Measurements from ENCODE around the gene CCNK.

The CCNK gene

GRCh38 chr14:99519931-99520421 is 38.8 kb downstream of the CCNK start:
- Histone ChIP-seq H3K4me3 (ENCODE audit: low read length in 2 of 2) (no peak overlapping the region), H3K27me3 (ENCODE audit: control insufficient read depth in 3 of 3, insufficient read depth in 3 of 3, low read depth in 1 of 3, low read length in 3 of 3) (no peaks in the 10 kb centered on the region), H3K23ac (ENCODE audit: low read depth, low read length, poor library complexity) (no peak overlapping the region), H3K27ac (replicated peaks; ENCODE audit: low read length) (no peak overlapping the region), H4K91ac (ENCODE audit: low read depth, low read length, poor library complexity) (no peak overlapping the region), H2BK5ac (ENCODE audit: low read length) (no peak overlapping the region), H3K4me2 (ENCODE audit: insufficient read depth, low read length, poor library complexity, severe bottlenecking) (no peak overlapping the region), H3K79me1 (ENCODE audit: low read depth, low read length) (peaks cover 21% of the 10 kb centered on the region), H2AK5ac (ENCODE audit: low read depth, low read length) (peak overlapping the region; percentile 3), H3K36me3 (replicated peaks in 1 of 2; ENCODE audit: control insufficient read depth in 2 of 2, insufficient read depth in 2 of 2, low read length in 2 of 2) (peaks cover 3 to 40% of the 10 kb centered on the region in 2 donors), H2AFZ (ENCODE audit: low read length) (no peak overlapping the region), H4K8ac (ENCODE audit: low read depth, low read length) (no peak overlapping the region), H3K4me1 (ENCODE audit: control insufficient read depth in 2 of 2, insufficient read depth in 1 of 2, low read depth in 1 of 2, low read length in 2 of 2) (peaks cover 30 to 38% of the 10 kb centered on the region in 2 donors), H3K18ac (ENCODE audit: low read length) (peak overlapping the region; percentile 2), H3K9me3 (replicated peaks in 1 of 2; ENCODE audit: control insufficient read depth in 2 of 2, insufficient read depth in 1 of 2, low read depth in 1 of 2, low read length in 2 of 2) (no peaks in the 10 kb centered on the region), H3K9ac (ENCODE audit: low read depth, low read length, poor library complexity) (no peak overlapping the region), H3K4ac (ENCODE audit: low read length) (no peak overlapping the region), H2BK120ac (ENCODE audit: low read depth, low read length) (no peak overlapping the region), H3K14ac (ENCODE audit: low read length) (no peak overlapping the region), H2BK12ac (ENCODE audit: low read length) (no peak overlapping the region), H2BK15ac (ENCODE audit: low read length) (no peak overlapping the region)
- DNase-seq (ENCODE audit: low spot score): no peak
- WGBS, 2 donors (ENCODE audit: extremely low coverage in 2 of 2, insufficient read length in 2 of 2, insufficient replicate concordance in 1 of 2): no CpG with 5 or more reads among the region's 6 CpGs

DNA sequence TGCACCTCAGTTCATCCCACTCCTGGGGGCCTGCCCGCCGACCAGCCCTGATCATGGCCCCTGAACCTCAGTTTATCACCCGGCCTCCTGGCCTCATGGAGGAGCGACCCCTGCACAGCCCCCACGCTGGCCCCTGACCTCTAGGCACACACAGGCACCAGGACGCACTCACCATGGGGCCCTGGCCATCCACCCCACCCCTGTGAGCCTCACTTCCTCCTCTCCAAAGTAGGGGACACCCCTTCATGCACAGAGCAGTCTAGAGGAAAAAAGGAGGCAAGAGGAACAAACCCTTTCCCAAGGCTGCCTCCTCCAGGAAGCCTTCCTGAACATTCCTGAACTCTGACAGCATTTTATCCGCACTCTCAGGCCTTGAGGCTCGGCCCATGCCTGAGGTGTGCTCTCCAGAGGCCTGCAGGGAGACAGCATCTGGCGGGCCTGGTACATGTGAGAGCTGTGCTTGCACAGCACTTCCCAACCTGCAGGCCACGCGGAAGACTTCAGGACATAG is 39.4 kb downstream of the CCNK start:
- Histone ChIP-seq H3K14ac (ENCODE audit: low read length) (no peak overlapping the region), H3K9me3 (replicated peaks in 1 of 2; ENCODE audit: control insufficient read depth in 2 of 2, insufficient read depth in 1 of 2, low read depth in 1 of 2, low read length in 2 of 2) (no peaks in the 10 kb centered on the region), H2AK5ac (ENCODE audit: low read depth, low read length) (peak overlapping the region; percentile 100), H3K4ac (ENCODE audit: low read length) (no peak overlapping the region), H3K18ac (ENCODE audit: low read length) (peak overlapping the region; percentile 20), H4K8ac (ENCODE audit: low read depth, low read length) (no peak overlapping the region), H3K79me1 (ENCODE audit: low read depth, low read length) (peaks cover 24% of the 10 kb centered on the region), H3K36me3 (replicated peaks in 1 of 2; ENCODE audit: control insufficient read depth in 2 of 2, insufficient read depth in 2 of 2, low read length in 2 of 2) (peaks cover 0 to 35% of the 10 kb centered on the region in 2 donors), H2BK15ac (ENCODE audit: low read length) (peak overlapping the region; percentile 60), H3K9ac (ENCODE audit: low read depth, low read length, poor library complexity) (no peak overlapping the region), H2AFZ (ENCODE audit: low read length) (no peak overlapping the region), H3K4me2 (ENCODE audit: insufficient read depth, low read length, poor library complexity, severe bottlenecking) (no peak overlapping the region), H3K23ac (ENCODE audit: low read depth, low read length, poor library complexity) (no peak overlapping the region), H4K91ac (ENCODE audit: low read depth, low read length, poor library complexity) (no peak overlapping the region), H2BK120ac (ENCODE audit: low read depth, low read length) (no peak overlapping the region), H2BK5ac (ENCODE audit: low read length) (no peak overlapping the region), H3K27me3 (ENCODE audit: control insufficient read depth in 3 of 3, insufficient read depth in 3 of 3, low read depth in 1 of 3, low read length in 3 of 3) (no peaks in the 10 kb centered on the region), H3K27ac (replicated peaks; ENCODE audit: low read length) (no peak overlapping the region), H3K4me3 (ENCODE audit: low read length in 2 of 2) (no peak overlapping the region), H2BK12ac (ENCODE audit: low read length) (no peak overlapping the region), H3K4me1 (ENCODE audit: control insufficient read depth in 2 of 2, insufficient read depth in 1 of 2, low read depth in 1 of 2, low read length in 2 of 2) (peaks cover 35 to 42% of the 10 kb centered on the region in 2 donors)
- no peak for DNase-seq (ENCODE audit: low spot score)
- WGBS, 2 donors (ENCODE audit: extremely low coverage in 2 of 2, insufficient read length in 2 of 2, insufficient replicate concordance in 1 of 2): no CpG with 5 or more reads among the region's 11 CpGs

DNA sequence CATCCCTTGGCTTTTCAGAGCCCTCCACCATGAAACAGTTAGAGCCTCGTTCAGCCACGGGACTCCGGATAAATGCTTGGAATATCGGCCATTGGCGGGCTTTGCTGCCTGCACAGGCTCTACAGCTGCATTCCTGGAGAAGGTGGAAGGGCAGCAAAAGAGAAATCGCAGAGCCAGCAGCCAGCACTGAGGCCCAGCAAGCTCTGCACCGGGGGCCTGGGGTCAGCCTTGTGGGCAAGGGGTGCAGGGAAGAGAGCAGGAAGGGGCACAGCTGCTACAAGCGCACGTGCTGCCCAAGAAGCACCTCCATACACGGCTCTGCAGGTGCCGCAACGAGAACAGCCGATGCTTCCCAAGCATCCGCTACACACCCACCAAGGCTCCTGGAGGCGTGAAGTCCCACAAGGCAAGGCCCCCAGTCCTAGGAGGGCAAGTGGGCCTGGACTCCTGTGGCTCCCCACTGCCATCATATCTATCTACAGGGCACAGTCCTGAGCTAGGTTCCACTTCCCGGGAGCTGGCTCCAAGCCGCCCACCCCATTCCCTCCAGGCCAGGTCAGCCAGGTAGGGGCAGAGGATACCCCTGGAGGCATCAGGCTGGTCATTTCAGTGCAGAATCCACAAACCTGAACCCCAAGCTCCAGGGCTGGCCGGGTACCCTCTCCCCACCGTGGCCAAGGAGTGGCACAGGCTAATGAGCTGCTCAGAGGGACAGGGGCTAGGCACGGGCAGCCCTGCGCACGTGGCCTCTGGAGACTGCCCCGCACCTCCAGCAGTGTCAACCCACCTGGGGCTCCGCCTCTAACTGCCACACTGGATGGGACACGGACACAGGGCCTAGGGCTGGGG is 40.2 kb downstream of the CCNK start:
- H3K23ac ChIP-seq (ENCODE audit: low read depth, low read length, poor library complexity): peak overlapping the region; percentile 75
- peak overlapping the region; percentile 87 for H2BK5ac ChIP-seq (ENCODE audit: low read length)
- H3K4me1 ChIP-seq (ENCODE audit: control insufficient read depth in 2 of 2, insufficient read depth in 1 of 2, low read depth in 1 of 2, low read length in 2 of 2): peaks cover 42 to 44% of the 10 kb centered on the region in 2 donors
- no peak overlapping the region for H3K4ac ChIP-seq (ENCODE audit: low read length)
- WGBS, 2 donors (ENCODE audit: extremely low coverage in 2 of 2, insufficient read length in 2 of 2, insufficient replicate concordance in 1 of 2): no CpG with 5 or more reads among the region's 25 CpGs
- H3K14ac ChIP-seq (ENCODE audit: low read length): peak overlapping the region; percentile 97
- no peak overlapping the region for H3K4me3 ChIP-seq (ENCODE audit: low read length in 2 of 2)
- peaks cover 0 to 29% of the 10 kb centered on the region in 2 donors for H3K36me3 ChIP-seq (replicated peaks in 1 of 2; ENCODE audit: control insufficient read depth in 2 of 2, insufficient read depth in 2 of 2, low read length in 2 of 2)
- no peak overlapping the region for H2AFZ ChIP-seq (ENCODE audit: low read length)
- peak overlapping the region; percentile 98 for H3K18ac ChIP-seq (ENCODE audit: low read length)
- peak overlapping the region; percentile 6 for H2BK120ac ChIP-seq (ENCODE audit: low read depth, low read length)
- peak overlapping the region; percentile 96 for H2BK15ac ChIP-seq (ENCODE audit: low read length)
- H3K79me1 ChIP-seq (ENCODE audit: low read depth, low read length): peaks cover 27% of the 10 kb centered on the region
- peak overlapping the region; percentile 11 for H2BK12ac ChIP-seq (ENCODE audit: low read length)
- H2AK5ac ChIP-seq (ENCODE audit: low read depth, low read length): peak overlapping the region; percentile 100
- H3K4me2 ChIP-seq (ENCODE audit: insufficient read depth, low read length, poor library complexity, severe bottlenecking): no peak overlapping the region
- peak overlapping the region; percentile 30 for H4K91ac ChIP-seq (ENCODE audit: low read depth, low read length, poor library complexity)
- H3K27ac ChIP-seq (replicated peaks; ENCODE audit: low read length): no peak overlapping the region
- H3K9me3 ChIP-seq (replicated peaks in 1 of 2; ENCODE audit: control insufficient read depth in 2 of 2, insufficient read depth in 1 of 2, low read depth in 1 of 2, low read length in 2 of 2): no peaks in the 10 kb centered on the region
- H3K27me3 ChIP-seq (ENCODE audit: control insufficient read depth in 3 of 3, insufficient read depth in 3 of 3, low read depth in 1 of 3, low read length in 3 of 3): no peaks in the 10 kb centered on the region
- peak overlapping the region; percentile 44 for H3K9ac ChIP-seq (ENCODE audit: low read depth, low read length, poor library complexity)
- DNase-seq (ENCODE audit: low spot score): no peak
- no peak overlapping the region for H4K8ac ChIP-seq (ENCODE audit: low read depth, low read length)

DNA sequence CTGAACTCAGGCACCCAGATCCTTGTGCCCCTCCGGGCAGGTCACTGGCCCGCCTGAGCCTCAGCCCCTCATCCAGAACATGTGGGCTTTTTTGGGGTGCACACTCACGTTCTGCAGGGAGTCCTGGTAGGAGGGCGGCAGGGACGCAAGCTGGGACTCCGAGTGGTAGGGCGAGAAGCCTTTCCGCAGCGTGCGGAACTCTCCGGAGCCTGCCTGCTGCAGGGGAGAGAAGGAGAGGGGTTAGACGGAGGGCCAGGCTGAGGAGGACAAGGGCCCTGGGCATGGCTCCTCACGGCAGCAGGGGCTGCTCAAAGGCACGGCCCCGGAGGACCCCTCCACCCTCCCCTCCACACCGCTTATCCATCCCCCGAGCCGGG is 40.8 kb downstream of the CCNK start:
- peak overlapping the region; percentile 6 for H2BK120ac ChIP-seq (ENCODE audit: low read depth, low read length)
- H3K18ac ChIP-seq (ENCODE audit: low read length): peak overlapping the region; percentile 98
- H3K27me3 ChIP-seq (ENCODE audit: control insufficient read depth in 3 of 3, insufficient read depth in 3 of 3, low read depth in 1 of 3, low read length in 3 of 3): no peaks in the 10 kb centered on the region
- H3K23ac ChIP-seq (ENCODE audit: low read depth, low read length, poor library complexity): peak overlapping the region; percentile 88
- WGBS, 2 donors (ENCODE audit: extremely low coverage in 2 of 2, insufficient read length in 2 of 2, insufficient replicate concordance in 1 of 2): no CpG with 5 or more reads among the region's 18 CpGs
- no peak overlapping the region for H4K8ac ChIP-seq (ENCODE audit: low read depth, low read length)
- H3K27ac ChIP-seq (replicated peaks; ENCODE audit: low read length): no peak overlapping the region
- no peak overlapping the region for H3K4ac ChIP-seq (ENCODE audit: low read length)
- H2BK5ac ChIP-seq (ENCODE audit: low read length): peak overlapping the region; percentile 87
- peak overlapping the region; percentile 11 for H2BK12ac ChIP-seq (ENCODE audit: low read length)
- peak overlapping the region; percentile 91 for H2BK15ac ChIP-seq (ENCODE audit: low read length)
- H4K91ac ChIP-seq (ENCODE audit: low read depth, low read length, poor library complexity): no peak overlapping the region
- peak overlapping the region; percentile 72 for H3K9ac ChIP-seq (ENCODE audit: low read depth, low read length, poor library complexity)
- H3K4me2 ChIP-seq (ENCODE audit: insufficient read depth, low read length, poor library complexity, severe bottlenecking): no peak overlapping the region
- peaks cover 23% of the 10 kb centered on the region for H3K79me1 ChIP-seq (ENCODE audit: low read depth, low read length)
- peaks cover 0 to 23% of the 10 kb centered on the region in 2 donors for H3K36me3 ChIP-seq (replicated peaks in 1 of 2; ENCODE audit: control insufficient read depth in 2 of 2, insufficient read depth in 2 of 2, low read length in 2 of 2)
- H3K9me3 ChIP-seq (replicated peaks in 1 of 2; ENCODE audit: control insufficient read depth in 2 of 2, insufficient read depth in 1 of 2, low read depth in 1 of 2, low read length in 2 of 2): no peaks in the 10 kb centered on the region
- H2AK5ac ChIP-seq (ENCODE audit: low read depth, low read length): peak overlapping the region; percentile 100
- peaks cover 44% of the 10 kb centered on the region in 2 donors for H3K4me1 ChIP-seq (ENCODE audit: control insufficient read depth in 2 of 2, insufficient read depth in 1 of 2, low read depth in 1 of 2, low read length in 2 of 2)
- no peak overlapping the region for H3K4me3 ChIP-seq (ENCODE audit: low read length in 2 of 2)
- DNase-seq (ENCODE audit: low spot score): no peak
- no peak overlapping the region for H2AFZ ChIP-seq (ENCODE audit: low read length)
- peak overlapping the region; percentile 84 for H3K14ac ChIP-seq (ENCODE audit: low read length)

Data from neuronal stem cell (in vitro differentiated cells).